HG03571 (cell line): ENCODE results near the gene TENM4.

ENCODE experiments used
- ATAC-seq: cut with Tn5 transposase; IDR thresholded peaks from one replicate; pipeline ENCODE4 v1.9.1; 2021; ENCODE audit not compliant: unreplicated experiment

TENM4 gene

DNA sequence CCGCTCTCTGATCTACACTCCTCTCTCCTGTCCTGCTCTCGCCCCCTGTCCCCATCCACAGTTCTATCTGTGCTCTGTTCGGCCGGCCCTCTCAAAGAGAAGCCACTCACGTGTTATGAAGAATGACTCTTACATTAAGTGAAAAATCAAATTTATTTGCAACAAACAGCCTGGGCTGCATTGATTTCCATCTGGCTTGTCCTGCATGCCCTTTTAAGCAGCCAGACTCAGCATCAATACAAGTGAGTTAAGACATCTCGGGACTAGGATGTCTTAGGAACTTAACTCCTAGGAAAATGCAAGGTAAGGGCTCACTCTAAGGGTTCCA, 373.5 kb downstream of the TENM4 start:
- ATAC-seq: no peak

DNA sequence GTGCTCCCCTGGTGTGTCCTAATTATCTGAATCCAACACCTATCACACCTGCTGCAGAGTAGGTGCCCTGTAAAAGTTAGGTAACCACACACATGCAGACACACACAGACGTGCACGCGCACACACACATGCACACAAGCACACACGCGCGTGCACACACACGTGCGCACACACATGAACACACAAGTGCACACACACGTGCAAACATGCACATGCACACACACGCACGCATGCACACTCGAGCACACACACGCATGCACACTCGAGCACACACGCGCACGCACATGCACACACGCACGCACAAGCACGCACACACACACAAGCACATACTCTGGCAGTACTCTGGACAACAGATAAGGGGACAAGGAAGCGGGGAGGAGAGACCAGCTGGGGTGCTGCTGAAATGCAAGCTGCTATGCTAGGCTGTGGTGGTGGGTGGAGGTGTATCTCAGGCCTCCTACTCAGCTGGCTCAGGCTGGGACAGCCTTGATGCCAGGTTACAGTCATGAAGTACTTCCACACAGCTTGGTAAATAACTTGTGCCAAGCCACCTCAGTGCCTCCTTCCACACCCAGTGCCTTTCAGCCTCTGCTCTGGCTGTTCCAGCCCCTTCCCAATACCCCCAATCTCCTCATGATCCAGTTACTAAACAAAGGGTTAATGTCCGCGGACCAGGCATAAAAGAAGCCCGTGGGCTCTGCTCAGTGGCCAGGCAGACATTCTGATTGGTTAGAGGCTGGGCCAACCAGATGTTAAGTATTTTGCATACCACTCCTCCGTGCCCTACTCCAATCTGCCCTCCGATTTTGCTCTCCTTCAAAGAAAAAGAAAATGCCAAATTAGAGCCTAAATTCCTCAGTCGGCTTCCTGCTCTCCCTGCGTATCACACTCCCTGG, 374.1 kb downstream of the TENM4 start:
- ATAC-seq: no peak

DNA sequence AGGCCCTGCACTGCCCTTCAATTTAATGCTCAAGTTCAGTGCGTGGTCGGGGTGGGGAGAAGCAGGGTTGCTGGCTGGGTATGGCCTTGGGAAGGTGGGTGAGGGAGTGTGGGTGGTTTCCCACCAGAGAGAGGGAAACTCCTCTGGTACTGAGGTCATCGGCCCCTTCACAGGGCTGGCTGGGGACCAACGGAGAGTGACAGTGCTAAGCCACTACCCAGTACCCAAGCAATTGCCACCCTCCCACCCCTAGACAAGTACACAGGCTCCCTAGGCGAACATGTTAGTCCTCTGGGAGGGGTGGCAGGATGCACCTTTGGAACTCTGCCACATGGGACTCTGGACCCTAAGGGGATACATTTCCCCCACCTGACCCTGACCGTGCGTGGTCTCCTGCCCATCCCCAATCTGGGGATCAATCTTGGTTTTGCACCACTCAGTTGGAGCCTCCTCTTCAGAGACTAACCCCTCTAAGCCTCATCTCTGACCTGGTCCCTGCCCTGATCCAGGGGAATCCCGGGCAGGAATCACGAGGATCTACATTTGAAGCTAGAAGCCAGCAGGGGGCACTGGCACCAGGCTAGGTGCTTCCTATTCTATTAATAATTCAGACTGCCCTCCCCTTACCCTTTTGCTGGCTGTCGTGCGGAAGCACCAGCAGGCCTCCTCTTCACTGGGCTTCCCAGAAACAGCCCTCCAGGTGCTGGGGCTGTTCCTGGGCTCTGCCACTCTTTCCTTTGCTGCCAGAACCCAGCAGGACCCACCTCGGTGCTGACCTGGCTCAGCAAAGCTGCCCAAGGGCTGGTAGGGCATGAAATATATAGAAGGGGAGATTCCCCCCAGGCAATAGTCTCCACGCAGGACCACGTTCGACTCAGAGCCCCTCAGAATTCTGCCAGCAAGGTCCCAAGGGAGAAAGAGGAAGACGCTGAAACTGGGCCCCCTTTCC, 377.7 kb downstream of the TENM4 start:
- no peak for ATAC-seq

DNA sequence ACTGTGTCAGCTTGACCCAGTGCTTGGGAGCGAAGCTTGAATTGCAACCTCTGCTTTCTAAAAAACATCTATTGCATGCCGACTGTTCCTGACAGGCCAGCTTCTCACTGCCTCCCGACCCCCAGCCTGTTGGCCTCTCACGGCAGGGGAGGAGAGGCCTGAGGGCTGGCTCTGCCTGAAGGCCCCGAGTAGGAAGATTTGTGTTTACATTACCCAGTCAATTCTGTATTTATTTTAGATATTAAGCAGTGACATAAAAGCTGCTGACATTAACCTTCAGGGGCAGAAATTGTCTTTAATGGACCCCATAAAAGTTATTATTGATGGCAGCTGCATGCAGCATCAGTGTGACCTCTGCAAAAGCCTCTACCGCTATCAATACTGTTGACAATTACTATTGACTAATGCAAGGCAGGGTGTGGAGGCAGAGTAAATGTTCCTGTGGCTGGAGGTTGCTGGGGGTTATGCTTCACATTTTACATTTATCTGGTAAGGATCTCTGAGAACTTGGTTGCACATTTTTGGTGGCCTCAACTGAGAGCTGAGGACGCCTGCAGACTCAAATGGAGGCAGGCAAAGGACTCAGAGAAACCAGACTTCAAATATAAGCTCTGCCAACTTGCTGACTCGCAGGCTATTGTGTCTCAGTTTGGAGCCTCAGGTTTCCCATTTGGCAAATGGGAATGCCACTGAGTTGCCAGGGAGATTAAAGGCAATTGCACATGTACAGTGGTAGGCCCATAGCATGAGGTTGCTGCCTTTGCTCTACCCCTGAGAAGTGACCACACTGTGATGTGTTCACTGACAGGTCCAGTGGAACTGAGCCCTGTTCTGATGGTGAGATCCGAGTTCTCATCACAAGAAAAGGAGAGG, 380.5 kb downstream of the TENM4 start:
- no peak for ATAC-seq

DNA sequence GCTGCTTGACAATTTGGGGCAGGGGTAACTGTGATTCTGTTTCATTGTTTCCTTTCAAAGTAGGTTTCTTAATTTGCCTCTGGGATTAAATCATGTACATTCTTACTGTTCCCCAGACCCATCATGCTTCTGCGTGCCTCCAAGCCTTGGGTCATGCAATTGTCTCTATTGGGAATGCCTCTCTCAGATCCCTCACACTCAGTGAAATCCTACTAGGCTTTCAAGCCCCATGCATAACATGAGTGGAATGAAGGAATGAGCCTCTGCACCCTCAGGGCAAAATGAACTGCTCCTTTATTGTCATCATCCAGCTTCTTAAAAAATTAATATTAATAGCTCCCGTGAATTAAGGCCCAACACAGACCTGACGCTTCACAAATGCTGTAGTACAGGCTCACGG, 381.7 kb downstream of the TENM4 start:
- ATAC-seq: no peak

DNA sequence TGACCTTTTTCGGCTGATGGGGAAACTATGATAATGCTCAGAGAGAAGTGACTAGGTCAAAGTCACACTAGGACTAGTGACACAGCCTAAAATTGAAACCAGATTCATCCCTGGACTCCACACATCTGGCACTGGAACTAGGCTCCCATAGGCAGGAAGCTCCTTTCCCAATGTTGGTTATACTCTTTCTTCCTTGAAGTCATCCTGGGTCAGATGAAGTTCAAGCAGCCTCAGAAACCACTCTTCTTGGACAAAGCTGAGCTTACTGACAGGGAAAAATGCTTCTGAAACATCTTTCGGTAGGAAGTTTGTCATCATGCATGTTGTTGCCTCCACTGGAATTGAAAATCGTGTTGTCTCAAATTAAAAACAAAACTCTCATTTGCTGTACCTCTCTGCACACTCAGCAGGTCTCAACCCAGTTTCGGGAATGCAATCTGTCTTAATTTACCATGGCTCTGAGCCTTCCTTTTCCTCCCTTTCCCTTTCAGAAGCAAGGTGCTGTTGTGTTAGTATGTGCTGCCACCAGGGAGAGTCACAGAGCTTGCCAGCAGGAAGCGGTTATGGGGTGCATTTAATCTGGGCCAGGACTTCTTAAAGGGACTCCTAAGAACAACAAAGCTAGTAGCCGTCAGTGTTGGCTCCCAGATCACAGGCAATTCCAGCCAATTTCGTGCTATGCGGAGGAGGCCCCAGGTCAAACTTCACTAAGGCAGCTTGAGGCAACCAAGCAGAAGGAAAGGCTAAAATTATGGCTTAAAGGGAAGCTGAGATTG, 384.8 kb downstream of the TENM4 start:
- no peak for ATAC-seq

DNA sequence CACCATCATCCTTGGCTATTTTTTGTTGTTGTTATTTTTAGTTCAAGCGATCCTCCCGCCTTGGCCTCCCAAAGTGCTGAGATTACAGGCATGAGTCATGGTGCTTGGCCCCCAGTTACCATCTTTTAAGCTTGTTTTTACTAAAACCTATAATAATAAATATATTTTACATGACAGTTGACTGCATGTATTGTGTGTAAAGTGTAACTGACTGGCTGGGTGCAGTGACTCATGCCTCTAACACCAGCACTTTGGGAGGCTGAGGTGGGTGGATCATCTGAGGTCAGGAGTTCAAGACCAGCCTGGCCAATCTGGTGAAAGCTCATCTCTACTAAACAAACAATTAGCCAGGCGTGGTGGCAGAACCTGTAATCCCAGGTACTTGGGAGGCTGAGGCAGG, 386.2 kb downstream of the TENM4 start:
- no peak for ATAC-seq

DNA sequence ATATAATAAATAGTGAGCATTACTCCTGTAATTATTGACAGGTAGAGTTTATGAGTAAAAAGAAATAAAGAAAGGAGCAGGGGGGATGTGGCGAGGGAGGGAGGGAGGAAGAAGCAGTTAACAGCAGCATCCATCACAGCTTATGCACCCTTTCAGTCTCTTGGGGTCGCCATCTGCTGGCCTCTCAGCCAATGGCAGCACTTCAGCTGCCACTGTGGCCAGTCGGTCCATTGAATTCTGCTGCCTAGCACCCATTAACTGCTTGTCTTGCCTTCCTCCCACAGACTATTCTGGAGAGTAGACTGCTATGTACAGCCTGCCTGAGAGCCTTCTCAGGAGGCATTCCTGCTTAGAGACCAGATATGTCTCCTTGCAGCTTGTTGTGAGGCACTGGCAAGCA, 388.3 kb downstream of the TENM4 start:
- no peak for ATAC-seq

DNA sequence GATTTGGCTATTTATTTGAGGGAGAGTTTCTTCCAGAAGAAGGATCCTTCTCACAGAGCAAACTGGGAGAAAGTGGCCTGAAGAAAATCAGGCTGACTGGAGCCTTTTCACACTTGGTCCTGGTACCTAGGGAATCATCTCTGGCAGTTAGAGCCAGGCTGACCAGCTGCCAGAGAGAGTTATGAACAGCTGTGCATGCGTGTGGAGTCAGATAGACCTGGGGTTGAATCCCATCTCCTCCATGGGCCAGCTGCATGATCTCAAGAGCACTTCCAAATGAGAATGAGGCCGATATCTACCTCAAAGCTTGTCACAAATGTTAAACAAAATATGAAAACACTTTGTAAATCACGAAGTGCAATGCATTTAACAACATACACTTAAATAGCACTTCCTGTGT, 390.0 kb downstream of the TENM4 start:
- ATAC-seq: no peak

DNA sequence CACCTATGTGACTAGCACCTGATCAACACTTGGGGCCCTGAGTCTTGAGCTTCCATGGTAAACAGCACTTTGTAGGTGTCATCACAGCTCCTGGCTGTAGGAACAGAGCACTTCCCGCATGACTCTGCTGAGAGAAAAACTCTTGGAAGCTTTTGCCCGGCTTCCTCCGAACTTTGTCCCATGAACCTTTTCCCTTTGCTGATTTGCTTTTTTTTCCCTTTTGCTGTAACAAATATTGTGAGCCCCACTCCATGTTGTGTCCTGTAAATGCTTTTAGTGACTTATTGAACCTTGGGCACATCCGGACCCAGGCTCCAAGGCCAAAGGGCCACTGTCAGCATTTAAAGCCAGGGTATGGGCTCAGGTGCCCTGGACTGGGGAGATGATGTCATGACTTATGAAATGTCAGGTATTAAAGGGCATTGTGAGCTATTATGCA, 391.1 kb downstream of the TENM4 start:
- no peak for ATAC-seq

DNA sequence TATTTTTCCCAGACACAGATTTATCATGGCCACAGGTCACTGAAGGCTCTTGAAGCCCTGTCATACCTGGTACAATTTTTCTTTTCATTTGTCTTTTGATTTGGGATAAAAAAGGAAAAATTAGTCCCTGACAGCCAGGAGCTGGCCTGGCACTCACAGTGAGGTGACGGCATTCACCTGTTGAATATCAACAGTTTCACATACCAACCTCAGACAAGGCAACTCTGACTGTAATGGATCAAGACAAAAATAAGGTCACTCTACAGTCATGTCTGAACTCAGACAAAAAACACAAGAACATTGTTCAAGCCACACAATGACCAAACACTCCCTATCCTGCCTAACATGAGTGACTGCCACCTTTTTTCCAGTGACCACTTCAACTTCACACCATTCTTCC, 392.9 kb downstream of the TENM4 start:
- ATAC-seq: no peak

DNA sequence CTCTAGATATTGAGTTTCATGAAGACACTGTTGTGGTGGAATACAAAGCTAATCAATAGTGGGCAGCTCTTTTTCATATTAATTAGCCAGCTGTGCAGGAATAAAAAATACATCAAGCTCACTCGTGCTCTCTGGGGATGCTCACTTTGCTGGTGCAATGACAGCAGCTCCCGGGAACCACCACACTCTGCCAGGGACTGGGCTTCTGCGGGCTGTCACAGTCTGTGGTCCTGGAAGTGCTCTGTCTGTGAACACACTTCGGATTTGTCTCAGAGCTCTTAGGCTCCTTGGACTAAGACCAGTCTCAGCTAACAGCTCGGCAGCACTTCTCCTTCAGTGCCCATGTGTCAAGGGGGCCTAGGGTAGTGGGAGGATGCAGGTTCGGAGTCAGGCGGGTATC, 393.5 kb downstream of the TENM4 start:
- ATAC-seq: no peak

DNA sequence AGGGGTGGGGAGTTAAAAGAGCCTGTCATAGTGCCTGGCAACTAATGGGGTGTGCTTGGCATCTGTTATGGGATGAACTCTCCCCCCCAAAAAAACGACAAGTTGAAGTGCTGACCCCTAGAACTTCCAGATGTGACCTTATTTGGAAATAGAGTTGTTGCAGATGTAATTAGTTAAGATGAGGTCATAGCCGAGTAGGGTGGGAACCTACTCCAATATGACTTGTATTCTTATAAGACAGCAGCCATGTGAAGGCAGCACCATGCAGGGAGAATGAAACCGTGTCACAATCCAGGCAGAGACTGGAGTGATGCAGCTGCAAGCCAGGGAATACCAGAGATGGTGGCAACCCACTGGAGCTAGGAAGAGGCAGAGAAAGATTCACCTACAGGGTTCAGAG, 394.5 kb downstream of the TENM4 start:
- no peak for ATAC-seq

DNA sequence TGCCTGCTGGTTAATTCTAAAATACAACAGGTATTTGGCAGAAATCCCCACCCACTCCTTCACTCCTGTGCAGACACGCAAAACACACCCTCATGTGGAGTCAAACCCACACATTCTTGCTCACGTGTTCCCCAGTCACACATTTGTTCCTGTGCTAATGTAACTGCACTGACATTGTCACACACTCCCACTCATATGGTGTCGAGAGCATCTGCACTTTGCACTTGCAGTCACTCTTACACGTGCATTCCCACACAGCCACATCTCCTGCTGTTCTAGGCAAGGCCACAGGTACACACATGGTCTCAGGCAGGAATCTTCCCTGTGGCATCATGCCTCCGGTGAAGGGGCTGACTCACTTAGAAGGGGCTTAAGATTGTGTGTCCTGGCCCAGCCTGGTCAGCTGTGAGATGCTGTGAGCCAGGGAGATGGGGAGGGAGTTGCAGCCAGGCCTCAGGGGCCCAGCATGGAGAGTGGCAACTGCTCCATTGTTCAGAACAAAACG, 395.0 kb downstream of the TENM4 start:
- ATAC-seq: no peak

DNA sequence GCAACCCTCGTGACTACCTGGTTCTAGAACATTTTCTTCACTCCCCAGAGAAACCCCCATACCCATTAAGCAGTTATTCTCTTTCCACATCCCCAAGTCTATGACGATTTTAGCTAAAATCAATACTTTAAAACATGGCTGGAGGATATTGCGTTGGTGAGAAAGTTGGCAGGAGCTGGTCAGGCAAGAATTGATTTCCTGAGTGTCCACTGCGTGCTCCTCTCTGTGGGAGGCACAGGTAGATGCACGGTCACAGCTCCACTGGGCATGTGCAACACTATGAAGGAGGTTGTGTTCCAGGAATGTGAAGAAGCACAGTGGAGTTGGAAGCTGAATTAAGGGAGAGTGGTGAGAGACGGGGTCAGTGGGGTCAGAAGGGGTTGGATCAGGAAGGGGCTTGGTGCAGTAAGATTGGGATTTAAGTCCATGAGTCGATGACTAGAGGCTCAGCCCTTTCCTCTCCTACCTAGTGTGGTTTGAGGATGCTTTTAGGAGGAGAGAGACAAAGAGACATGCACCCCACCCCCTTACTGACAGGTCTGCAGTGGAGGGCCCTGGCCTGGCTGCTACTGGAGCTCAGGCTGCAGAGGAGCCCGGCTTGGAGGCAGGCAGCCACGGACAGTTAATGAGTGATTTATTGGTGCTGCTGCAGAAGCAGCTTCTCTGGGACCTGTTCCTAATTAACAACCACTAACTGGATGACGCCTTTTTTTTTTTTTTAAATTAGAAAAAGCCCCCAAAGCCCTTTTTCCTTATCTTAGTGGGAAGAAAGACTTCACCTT, 395.6 kb downstream of the TENM4 start:
- ATAC-seq: no peak

DNA sequence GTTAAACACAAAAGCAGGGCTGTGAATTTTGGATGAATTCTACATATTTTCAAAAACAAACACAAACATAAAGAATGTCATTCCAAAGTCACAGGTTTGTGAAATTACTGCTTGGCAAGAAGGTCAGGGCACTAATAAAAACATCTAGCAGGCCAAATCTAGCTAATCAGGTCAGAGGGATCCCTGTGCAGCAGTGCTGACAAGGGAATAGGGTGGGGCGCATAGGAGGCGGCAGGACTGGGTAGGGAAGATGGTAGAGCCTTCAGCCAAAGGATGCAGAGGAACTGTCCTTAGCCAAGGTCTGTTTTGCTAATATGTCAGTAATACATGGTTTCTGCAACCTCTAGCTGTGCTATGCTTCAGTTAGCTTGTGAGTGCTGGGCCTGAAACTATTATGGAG, 396.6 kb downstream of the TENM4 start:
- no peak for ATAC-seq

DNA sequence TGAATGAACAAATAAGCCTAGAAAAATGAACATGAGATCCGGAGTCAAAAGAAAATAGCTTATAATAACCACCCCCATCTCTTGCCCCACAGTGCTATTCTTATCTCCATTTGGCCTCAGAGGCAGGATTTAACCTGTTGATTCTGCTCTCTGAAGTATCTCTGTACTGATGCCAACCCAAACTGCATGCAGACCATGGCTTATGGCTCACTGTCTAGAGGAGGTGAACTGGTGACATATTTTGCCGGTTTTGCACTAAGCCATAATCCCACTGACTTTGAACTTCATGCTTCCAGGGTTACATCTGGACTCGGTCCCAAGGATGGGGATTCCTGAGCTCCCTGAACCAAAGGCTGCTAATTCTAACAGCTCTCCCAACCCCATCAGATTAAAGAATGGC, 397.1 kb downstream of the TENM4 start:
- ATAC-seq: no peak

DNA sequence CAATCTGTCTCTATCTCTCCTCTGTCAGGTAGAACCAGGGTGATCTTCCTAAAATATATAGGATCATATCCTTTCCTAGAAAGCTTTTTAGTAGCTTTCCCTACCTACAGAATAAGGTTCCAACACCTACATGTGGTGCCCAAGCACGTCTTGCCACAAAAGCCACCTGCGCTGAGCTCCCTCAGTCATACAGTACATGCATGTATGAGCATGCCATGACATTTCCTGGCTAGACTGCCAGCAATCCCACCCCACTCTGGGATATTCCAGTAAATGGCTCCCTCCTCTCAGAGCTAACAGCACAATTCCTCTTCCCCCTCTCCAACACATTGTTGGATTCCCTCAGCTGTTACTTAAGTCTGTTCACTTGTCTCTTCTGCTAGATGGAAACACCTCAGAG, 398.0 kb downstream of the TENM4 start:
- no peak for ATAC-seq

DNA sequence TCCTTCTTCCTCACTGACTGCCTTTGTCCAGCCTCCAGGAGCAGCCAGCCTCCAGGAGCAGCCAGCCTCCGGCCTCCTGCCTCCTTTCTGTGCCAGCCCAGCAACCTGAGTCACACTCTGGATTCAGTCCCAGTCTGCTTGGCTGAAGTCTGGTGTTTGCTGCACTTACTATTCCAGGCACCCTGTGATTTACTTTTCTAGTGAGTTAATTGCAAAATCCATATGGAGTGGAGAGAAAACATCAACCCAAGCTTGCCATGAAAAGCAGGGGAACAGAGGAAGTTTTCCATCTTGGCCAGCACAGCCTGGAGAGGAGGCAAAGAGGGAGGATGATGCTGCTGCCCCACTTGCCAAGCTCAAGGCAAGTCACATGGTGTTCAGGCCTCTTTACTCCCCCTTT, 400.5 kb downstream of the TENM4 start:
- no peak for ATAC-seq
